GM12878 (cell line): ENCODE measurements around the gene NOS1. TPM values are rescaled to one million over a fixed set of nuclear protein-coding genes. Genes with fewer than 3 reads are reported as not detected.

Experiments used
- ATAC-seq: fragments of 200-7000 bp; cut with Tn5 transposase; 3 replicates; pipeline ENCODE4 v1.9.1; 2020; ENCODE audit warnings: mild to moderate bottlenecking, moderate library complexity
- BruUV-seq: library from RNA; stranded (reverse); fragments of 400-500 nt; replicated peaks from 2 replicates; lab custom pipeline; 2021; lab: Mats Ljungman, UMichigan
- CTCF ChIA-PET: fragments of 300-600 bp; sonication (Branson Sonifier 250); formaldehyde crosslinking; extraction: SDS; loops from one replicate; lab custom pipeline; 2021; ENCODE audit warnings: inconsistent platforms; lab: Yijun Ruan, JAX
- POLR2A ChIA-PET: fragments of 350-600 bp; formaldehyde crosslinking; extraction: SDS; loops from one replicate; lab custom pipeline; 2021; ENCODE audit warnings: inconsistent platforms; lab: Charles Lee
- RAD21 ChIA-PET: fragments of 300-600 bp; sonication (Branson Sonifier 250); formaldehyde crosslinking; loops from one replicate; lab custom pipeline; 2023; ENCODE audit warnings: antibody characterized with exemption; ENCODE audit not compliant: unreplicated experiment; lab: Charles Lee
- SMC1A ChIA-PET: fragments of 300-600 bp; sonication (Branson Sonifier 250); formaldehyde crosslinking; loops from one replicate; lab custom pipeline; 2023; ENCODE audit not compliant: unreplicated experiment, uncharacterized antibody; lab: Charles Lee
- DNase-seq: peaks from one replicate; pipeline ENCODE4 v3.0.0-alpha.2; 2011; ENCODE audit warnings: low read depth, low spot score
- FAIRE-seq: peaks from 3 replicates; lab custom pipeline; 2011; peaks lifted over from hg19 to GRCh38; lab: Jason Lieb, UNC
- H2AFZ ChIP-seq: 2 replicates; pipeline ENCODE4 v1.6.0; 2011; ENCODE audit warnings: low read depth, low read length, control low read depth; ENCODE audit not compliant: control insufficient read depth
- H3K27ac ChIP-seq: 2 replicates; pipeline ENCODE4 v1.5.1; 2011; ENCODE audit warnings: control low read depth; ENCODE audit not compliant: control insufficient read depth, insufficient read depth
- H3K27me3 ChIP-seq, 2 experiments: replicated peaks in 1 of 2; 2 replicates each; pipeline versions ENCODE4 v1.6.0 to v1.6.1; 2011; ENCODE audit warnings: low read length in 1 of 2; ENCODE audit not compliant: control insufficient read depth in 2 of 2, insufficient read depth in 2 of 2
- H3K36me3 ChIP-seq, 2 experiments: 2 replicates each; pipeline ENCODE4 v1.5.1; 2011; ENCODE audit warnings: low read length in 1 of 2; ENCODE audit not compliant: control insufficient read depth in 2 of 2, insufficient read depth in 2 of 2
- H3K4me1 ChIP-seq: 2 replicates; pipeline ENCODE4 v1.6.1; 2011; ENCODE audit warnings: mild to moderate bottlenecking, low read length, moderate library complexity, mixed read lengths; ENCODE audit not compliant: control insufficient read depth, insufficient read depth
- H3K4me2 ChIP-seq: 2 replicates; pipeline ENCODE4 v1.6.0; 2011; ENCODE audit warnings: control low read depth; ENCODE audit not compliant: control insufficient read depth, insufficient read depth
- H3K4me3 ChIP-seq: fragments of 200-600 bp; sonication (generic); 2 replicates; pipeline ENCODE4 v1.5.1; 2016
- H3K79me2 ChIP-seq: 2 replicates; pipeline ENCODE4 v1.6.0; 2011; ENCODE audit warnings: low read length; ENCODE audit not compliant: control insufficient read depth, insufficient read depth
- H3K9ac ChIP-seq: 2 replicates; pipeline ENCODE4 v1.8.0; 2011; ENCODE audit warnings: low read length, control low read depth, mixed read lengths; ENCODE audit not compliant: control insufficient read depth, insufficient read depth
- H3K9me3 ChIP-seq: replicated peaks from 3 replicates; pipeline ENCODE4 v1.5.1; 2011; ENCODE audit warnings: mild to moderate bottlenecking, low read length; ENCODE audit not compliant: control insufficient read depth, insufficient read depth
- H4K20me1 ChIP-seq: 2 replicates; pipeline ENCODE4 v1.6.0; 2011; ENCODE audit not compliant: control insufficient read depth, insufficient read depth
- ATF7 ChIP-seq: fragments of 450-650 bp; IDR thresholded peaks from 2 replicates; pipeline ENCODE4 v1.6.1; 2016; ENCODE audit warnings: low read depth, mild to moderate bottlenecking
- E2F4 ChIP-seq: IDR thresholded peaks from 2 replicates; pipeline ENCODE4 v1.6.1; 2012; ENCODE audit warnings: low read depth, low read length, improper control_type of control experiment
- ESRRA ChIP-seq: IDR thresholded peaks from 2 replicates; pipeline ENCODE4 v1.6.1; 2012; ENCODE audit warnings: mild to moderate bottlenecking, low read length, improper control_type of control experiment
- MEF2A ChIP-seq: IDR thresholded peaks from 2 replicates; pipeline ENCODE4 v1.6.1; 2011; ENCODE audit warnings: low read depth, mild to moderate bottlenecking, low read length, moderate library complexity; ENCODE audit not compliant: insufficient read depth
- PML ChIP-seq: IDR thresholded peaks from 2 replicates; pipeline ENCODE4 v1.6.1; 2012; ENCODE audit warnings: low read length, inconsistent platforms
- POLR2AphosphoS2 ChIP-seq: IDR thresholded peaks from 2 replicates; pipeline ENCODE4 v1.6.1; 2011; ENCODE audit warnings: low read depth, mild to moderate bottlenecking, low read length, improper control_type of control experiment, moderate library complexity
- POU2F2 ChIP-seq: IDR thresholded peaks from 3 replicates; pipeline ENCODE4 v1.6.1; 2011; ENCODE audit warnings: low read depth, mild to moderate bottlenecking, low read length, borderline replicate concordance
- TARDBP ChIP-seq: IDR thresholded peaks from 2 replicates; pipeline ENCODE4 v1.6.1; 2016; ENCODE audit warnings: borderline replicate concordance
- USF1 ChIP-seq: IDR thresholded peaks from 2 replicates; pipeline ENCODE4 v1.6.1; 2011; ENCODE audit warnings: borderline replicate concordance, low read depth, mild to moderate bottlenecking, moderate library complexity, mixed read lengths, low read length; ENCODE audit not compliant: insufficient read depth; ENCODE audit errors: extremely low read length
- ZBTB33 ChIP-seq: fragments of 450-650 bp; IDR thresholded peaks from 2 replicates; pipeline ENCODE4 v1.6.1; 2017; ENCODE audit warnings: mild to moderate bottlenecking
- ZNF24 ChIP-seq: fragments of 450-650 bp; IDR thresholded peaks from 2 replicates; pipeline ENCODE4 v1.6.1; 2017; ENCODE audit warnings: antibody characterized with exemption, mild to moderate bottlenecking
- WGBS: methylation state at CpG from one replicate; pipeline ENCODE4 v1.1.6; 2016; ENCODE audit warnings: low lambda C conversion rate; ENCODE audit not compliant: insufficient replicate concordance, insufficient coverage; ENCODE audit errors: missing lambda C conversion rate; 5-methylcytosine and 5-hydroxymethylcytosine counted together
- in situ Hi-C: fragments of 300-500 bp; cut with MboI; formaldehyde crosslinking; loops from 9 replicates; pipeline ENCODE4 v1.14.3; 2018; ENCODE audit warnings: mixed read lengths
- intact Hi-C: fragments of 100-400 bp; cut with micrococcal nuclease; formaldehyde crosslinking; loops from one replicate; pipeline ENCODE4 v1.14.2; 2022; ENCODE audit not compliant: unreplicated experiment
- polyA plus RNA-seq, 11 experiments: library from polyadenylated mRNA; depleted of rRNA in 4 of 11; unstranded in 6 of 11; stranded (reverse) in 5 of 11; fragments of >200 nt; fragmentation: Nextera tagmentation in 4 of 11; fragmentation: Illumina TruSeq in 1 of 11; extraction: Ambion mirVana in 4 of 11; extraction: Trizol in 1 of 11; gene quantifications; 1 replicate in 1 of 11; 2 replicates in 10 of 11; pipeline versions ENCODE4 v1.2.1 to v1.2.3, GENCODE V29; 2011 to 2016; ENCODE audit warnings: inconsistent platforms in 2 of 11, missing spikeins in 2 of 11, low read depth in 1 of 11
- total RNA-seq, 4 experiments: library from RNA; depleted of rRNA in 3 of 4; stranded (reverse); fragments of >200 nt in 3 of 4; fragmentation: Illumina TruSeq in 1 of 4; extraction: Trizol in 1 of 4; gene quantifications; 2 replicates each; pipeline versions ENCODE4 v1.2.1 to v1.2.3, GENCODE V29; 2013 to 2021

Gene NOS1
- total and polyA plus RNA-seq, 10 of the 15 experiments (the other 5 are each of a cell fraction or from before 2014, with no cell fraction given) = under 0.01 to 0.04 (median 0.01) TPM; not detected in 7

GRCh38 chr12:117294189-117294603 lies 67.2 kb downstream of the NOS1 start (continued):
- TF ChIP-seq POLR2AphosphoS2 (no peak), POU2F2 (no peak)

GRCh38 chr12:117293510-117293909 lies 67.9 kb downstream of the NOS1 start:
- CTCF ChIA-PET = no interaction called here
- Histone ChIP-seq H3K36me3 (no peaks in the 10 kb centered on the region), H2AFZ (no peak overlapping the region), H3K4me2 (no peak overlapping the region), H3K9ac (no peak overlapping the region), H3K4me3 (no peak overlapping the region), H3K4me1 (no peaks in the 10 kb centered on the region), H3K9me3 (no peaks in the 10 kb centered on the region), H3K27me3 (peaks cover 0 to 4% of the 10 kb centered on the region in 2 experiments)
- RAD21 ChIA-PET = no interaction called here
- ATAC-seq (no peak), FAIRE-seq (no peak)
- TF ChIP-seq ZNF24 (no peak), PML (no peak), POU2F2 (no peak), TARDBP (no peak), ATF7 (no peak), ESRRA (no peak), USF1 (no peak), MEF2A (no peak), ZBTB33 (no peak), E2F4 (no peak)
- TF ChIP-seq, all 136 proteins: peak for 0
- H4K20me1 ChIP-seq = no peaks in the 10 kb centered on the region
- intact Hi-C loops (no loop called here), in situ Hi-C loops (no loop called here)
- no TSS peak for BruUV-seq
- H3K27ac ChIP-seq = no peak overlapping the region
- H3K79me2 ChIP-seq = no peaks in the 10 kb centered on the region
- ChIA-PET POLR2A (no interaction called here), SMC1A (no interaction called here)
- no peak for DNase-seq
- WGBS = 0% methylated on average over 1 of the region's 1 CpG
